HEK293 (cell line): ENCODE results near the gene PHACTR1.

Experiments used
- BCL11A ChIP-seq: fragments of 450-650 bp; formaldehyde crosslinking; IDR thresholded peaks from 2 replicates; pipeline ENCODE4 v1.5.1; 2016; ENCODE audit warnings: low read depth, missing biosample characterization, missing genetic modification characterization
- ZNF18 ChIP-seq: fragments of 450-650 bp; formaldehyde crosslinking; IDR thresholded peaks from 2 replicates; pipeline ENCODE4 v1.5.1; 2016; ENCODE audit warnings: missing biosample characterization, missing genetic modification characterization
- ZNF777 ChIP-seq: fragments of 450-650 bp; formaldehyde crosslinking; IDR thresholded peaks from 2 replicates; pipeline ENCODE4 v1.5.1; 2017; ENCODE audit warnings: missing biosample characterization, missing genetic modification characterization, borderline replicate concordance
- ZNF792 ChIP-seq: fragments of 450-650 bp; formaldehyde crosslinking; IDR thresholded peaks from 2 replicates; pipeline ENCODE4 v1.5.1; 2016; ENCODE audit warnings: missing biosample characterization, missing genetic modification characterization
- TF ChIP-seq, protein P1 (sequence below): fragments of 450-650 bp; formaldehyde crosslinking; IDR thresholded peaks from 2 replicates; pipeline ENCODE4 v1.5.1; 2016; ENCODE audit warnings: missing biosample characterization, missing genetic modification characterization, low read depth

DNA sequence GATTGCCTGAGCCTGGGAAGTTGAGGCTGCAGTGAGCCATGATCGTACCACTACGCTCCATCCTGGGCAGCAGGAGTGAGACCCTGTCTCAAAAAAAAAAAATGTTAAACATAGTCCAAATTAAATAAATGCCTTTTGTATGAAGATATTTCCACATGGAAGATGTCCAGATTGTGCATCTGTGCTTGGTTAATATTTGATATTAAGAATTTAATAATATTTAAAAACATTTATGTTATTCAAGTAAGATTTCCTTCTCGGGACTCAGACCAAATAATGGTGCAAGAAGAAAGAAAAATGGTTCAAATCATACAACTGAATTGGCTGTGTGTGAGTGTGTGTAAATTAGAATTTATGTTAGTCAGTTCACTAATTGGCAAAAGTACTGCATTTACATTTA is 409.3 kb downstream of the PHACTR1 start:
- no peak for TF ChIP-seq BCL11A (tag by site-specific recombination)
- no peak for TF ChIP-seq ZNF18
- TF ChIP-seq ZNF777 (tag by site-specific recombination), result no peak
- TF ChIP-seq ZNF792, result no peak
- TF ChIP-seq, protein P1, sequence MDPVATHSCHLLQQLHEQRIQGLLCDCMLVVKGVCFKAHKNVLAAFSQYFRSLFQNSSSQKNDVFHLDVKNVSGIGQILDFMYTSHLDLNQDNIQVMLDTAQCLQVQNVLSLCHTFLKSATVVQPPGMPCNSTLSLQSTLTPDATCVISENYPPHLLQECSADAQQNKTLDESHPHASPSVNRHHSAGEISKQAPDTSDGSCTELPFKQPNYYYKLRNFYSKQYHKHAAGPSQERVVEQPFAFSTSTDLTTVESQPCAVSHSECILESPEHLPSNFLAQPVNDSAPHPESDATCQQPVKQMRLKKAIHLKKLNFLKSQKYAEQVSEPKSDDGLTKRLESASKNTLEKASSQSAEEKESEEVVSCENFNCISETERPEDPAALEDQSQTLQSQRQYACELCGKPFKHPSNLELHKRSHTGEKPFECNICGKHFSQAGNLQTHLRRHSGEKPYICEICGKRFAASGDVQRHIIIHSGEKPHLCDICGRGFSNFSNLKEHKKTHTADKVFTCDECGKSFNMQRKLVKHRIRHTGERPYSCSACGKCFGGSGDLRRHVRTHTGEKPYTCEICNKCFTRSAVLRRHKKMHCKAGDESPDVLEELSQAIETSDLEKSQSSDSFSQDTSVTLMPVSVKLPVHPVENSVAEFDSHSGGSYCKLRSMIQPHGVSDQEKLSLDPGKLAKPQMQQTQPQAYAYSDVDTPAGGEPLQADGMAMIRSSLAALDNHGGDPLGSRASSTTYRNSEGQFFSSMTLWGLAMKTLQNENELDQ (tag by site-specific recombination), result no peak
